CD14-positive monocyte (primary cell): ENCODE measurements around the gene SLC8A2. TPM values are rescaled to one million over a fixed set of nuclear protein-coding genes. Genes with fewer than 3 reads are reported as not detected.
A peak's percentile ranks its signal among the peaks of the same experiment; 100 is the strongest.

Experiments
- DNase-seq, 3 donors: peaks; one replicate each; pipeline ENCODE4 v3.0.0-alpha.2; 2011 to 2022
- H2AFZ ChIP-seq: 2 replicates; pipeline ENCODE4 v1.6.0; 2012; ENCODE audit warnings: mild to moderate bottlenecking, low read depth, low read length, inconsistent platforms; ENCODE audit not compliant: insufficient read depth, poor library complexity, severe bottlenecking
- H3K27ac ChIP-seq, 2 donors: 1 replicate in 1 of 2; 2 replicates in 1 of 2; pipeline ENCODE4 v1.5.1; 2012 to 2013; ENCODE audit warnings: low read length in 2 of 2, control low read depth in 1 of 2, inconsistent platforms in 1 of 2, low read depth in 1 of 2, mild to moderate bottlenecking in 1 of 2
- H3K27me3 ChIP-seq, 2 donors: one replicate each; pipeline versions ENCODE4 v1.6.0 to v1.6.1; 2011 to 2013; ENCODE audit warnings: low read length in 2 of 2; ENCODE audit not compliant: control insufficient read depth in 2 of 2, insufficient read depth in 2 of 2
- H3K36me3 ChIP-seq, 2 donors: replicated peaks in 1 of 2; 1 replicate in 1 of 2; 2 replicates in 1 of 2; pipeline versions ENCODE4 v1.5.1 to v1.6.1; 2012 to 2013; ENCODE audit warnings: low read length in 2 of 2, control low read depth in 1 of 2, inconsistent platforms in 1 of 2, mild to moderate bottlenecking in 1 of 2; ENCODE audit not compliant: insufficient read depth in 2 of 2, control insufficient read depth in 1 of 2
- H3K4me1 ChIP-seq, 2 donors: 1 replicate in 1 of 2; 2 replicates in 1 of 2; pipeline versions ENCODE4 v1.5.1 to v1.6.1; 2012 to 2013; ENCODE audit warnings: low read length in 2 of 2, control low read depth in 1 of 2, inconsistent platforms in 1 of 2, mild to moderate bottlenecking in 1 of 2, moderate library complexity in 1 of 2; ENCODE audit not compliant: insufficient read depth in 2 of 2, control insufficient read depth in 1 of 2
- H3K4me2 ChIP-seq: replicated peaks from 2 replicates; pipeline ENCODE3; 2012; ENCODE audit warnings: low read length, moderate library complexity, mild to moderate bottlenecking; ENCODE audit not compliant: poor library complexity, severe bottlenecking; ENCODE audit errors: extremely low read depth
- H3K4me3 ChIP-seq, 3 experiments: fragments of 200-600 bp in 1 of 3; sonication (generic) in 1 of 3; replicated peaks in 1 of 3; 1 replicate in 2 of 3; 2 replicates in 1 of 3; pipeline ENCODE4 v1.5.1; 2011 to 2013; ENCODE audit warnings: low read length in 3 of 3, mild to moderate bottlenecking in 3 of 3, control low read depth in 2 of 3, low read depth in 2 of 3, inconsistent platforms in 1 of 3, moderate library complexity in 1 of 3
- H3K79me2 ChIP-seq: 2 replicates; pipeline ENCODE4 v1.6.0; 2012; ENCODE audit warnings: mild to moderate bottlenecking, control low read depth, inconsistent platforms, low read length, moderate library complexity; ENCODE audit not compliant: insufficient read depth
- H3K9ac ChIP-seq: 2 replicates; pipeline ENCODE4 v1.6.0; 2017; ENCODE audit warnings: low read length, mild to moderate bottlenecking; ENCODE audit not compliant: insufficient read depth, poor library complexity, severe bottlenecking
- H3K9me3 ChIP-seq, 2 donors: replicated peaks in 1 of 2; 1 replicate in 1 of 2; 2 replicates in 1 of 2; pipeline versions ENCODE4 v1.5.1 to v1.6.1; 2012 to 2013; ENCODE audit warnings: low read length in 2 of 2, control low read depth in 1 of 2; ENCODE audit not compliant: control insufficient read depth in 1 of 2, insufficient read depth in 1 of 2
- H4K20me1 ChIP-seq: 2 replicates; pipeline ENCODE4 v1.6.0; 2012; ENCODE audit warnings: mild to moderate bottlenecking, low read length, control low read depth, moderate library complexity; ENCODE audit not compliant: insufficient read depth
- H3K27ac Mint-ChIP-seq, 7 donors: one replicate each; pipeline ENCODE4 v1.8.0; 2020; ENCODE audit warnings: mild to moderate bottlenecking in 7 of 7, mixed read lengths in 7 of 7, moderate library complexity in 6 of 7, inconsistent platforms in 2 of 7
- H3K27me3 Mint-ChIP-seq, 3 donors: one replicate each; pipeline ENCODE4 v1.8.0; 2021 to 2022; ENCODE audit warnings: low read depth in 3 of 3, mild to moderate bottlenecking in 3 of 3, mixed read lengths in 3 of 3, moderate library complexity in 3 of 3, inconsistent platforms in 1 of 3
- H3K36me3 Mint-ChIP-seq, 2 donors: one replicate each; pipeline ENCODE4 v1.8.0; 2020; ENCODE audit warnings: mixed read lengths in 2 of 2, inconsistent platforms in 1 of 2, mild to moderate bottlenecking in 1 of 2
- H3K4me1 Mint-ChIP-seq: one replicate; pipeline ENCODE4 v1.8.0; 2020; ENCODE audit warnings: mild to moderate bottlenecking, mixed read lengths
- H3K4me3 Mint-ChIP-seq, 2 donors: one replicate each; pipeline ENCODE4 v1.8.0; 2020; ENCODE audit warnings: mild to moderate bottlenecking in 2 of 2, mixed read lengths in 2 of 2, moderate library complexity in 1 of 2
- H3K9me3 Mint-ChIP-seq, 7 donors: one replicate each; pipeline ENCODE4 v1.8.0; 2020 to 2022; ENCODE audit warnings: mixed read lengths in 7 of 7, mild to moderate bottlenecking in 6 of 7, moderate library complexity in 6 of 7, inconsistent platforms in 2 of 7
- CTCF ChIP-seq: fragments of 200-600 bp; IDR thresholded peaks from one replicate; pipeline ENCODE4 v1.8.0; 2022; ENCODE audit warnings: antibody characterized with exemption, mild to moderate bottlenecking
- WGBS: methylation state at CpG from one replicate; pipeline ENCODE4 v1.1.5; 2013; ENCODE audit warnings: missing lambda C conversion rate; ENCODE audit not compliant: insufficient coverage; 5-methylcytosine and 5-hydroxymethylcytosine counted together
- intact Hi-C, 2 donors: fragments of 100-400 bp; cut with micrococcal nuclease; formaldehyde crosslinking; loops; one replicate each; pipeline versions ENCODE4 v1.15.0 to v1.15.1; 2023
- polyA plus RNA-seq, 3 donors: library from polyadenylated mRNA; depleted of rRNA in 1 of 3; unstranded in 2 of 3; stranded (reverse) in 1 of 3; fragments of 300-500 nt in 2 of 3; fragments of >200 nt in 1 of 3; fragmentation: Illumina TruSeq in 2 of 3; gene quantifications; 1 replicate in 2 of 3; 2 replicates in 1 of 3; pipeline ENCODE4 v1.2.3, GENCODE V29; 2012 to 2021

Gene SLC8A2
- polyA plus RNA-seq, 3 donors, result not detected

GRCh38 chr19:47512183-47512947, 40.7 kb upstream of the SLC8A2 start:
- no peak for TF ChIP-seq CTCF
- Histone ChIP-seq H3K27me3 (no peaks in the 10 kb centered on the region), H3K4me2 (peak overlapping the region; percentile 84), H3K4me1 (peaks cover 31 to 33% of the 10 kb centered on the region in 2 donors), H3K9ac (peak overlapping the region; percentile 32), H3K36me3 (peaks cover 4 to 32% of the 10 kb centered on the region in 2 donors), H3K27ac (peak overlapping the region; percentile 37 to 100), H3K4me3 (peak overlapping the region in 2 of 3 experiments; percentile 7 to 99), H4K20me1 (peaks cover 71% of the 10 kb centered on the region), H2AFZ (no peak overlapping the region), H3K9me3 (no peaks in the 10 kb centered on the region), H3K79me2 (peaks cover 75% of the 10 kb centered on the region)
- Mint-ChIP-seq H3K4me1 (peaks cover 49% of the 10 kb centered on the region), H3K9me3 (no peaks in the 10 kb centered on the region), H3K27me3 (peaks cover 0 to 8% (median 0%) of the 10 kb centered on the region in 3 donors), H3K4me3 (peak overlapping the region; percentile 98), H3K27ac (peak overlapping the region; percentile 70 to 100 (median 99)), H3K36me3 (peaks cover 21 to 35% of the 10 kb centered on the region in 2 donors)
- intact Hi-C loops, result loop anchor here (5.0 to 10.0 kb wide), 4 partner anchors 78 to 238 kb away; partner anchors contain the start of genes INAFM1 (in 1 of the 2) and NOP53 (in 1 of the 2)
- WGBS, result 46% methylated on average over 11 of the region's 11 CpGs
- DNase-seq, result peak in 2 of 3 donors; percentile 18 to 35

DNA sequence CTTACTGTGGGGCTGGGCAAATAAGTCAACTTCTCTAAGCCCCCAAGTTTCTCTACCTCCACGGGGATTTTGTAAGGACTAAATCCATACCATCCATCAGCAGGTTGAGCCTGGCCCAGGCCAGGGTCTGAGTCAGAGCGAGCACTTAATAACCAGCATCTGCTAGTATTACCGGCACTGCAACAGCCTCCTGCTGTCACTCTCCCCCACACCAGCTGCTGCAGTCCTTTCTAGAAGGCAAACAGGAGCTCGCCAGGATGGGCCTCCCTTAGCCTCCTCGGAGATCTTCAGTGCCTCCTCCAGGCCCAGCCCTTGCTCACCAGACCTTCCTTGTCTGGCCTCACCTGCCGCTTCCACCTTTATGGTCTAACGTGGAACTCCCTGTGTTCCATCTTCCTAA, 40.0 kb upstream of the SLC8A2 start:
- DNase-seq, result no peak

More for the DNA sequence above, 40.0 kb upstream of the SLC8A2 start:
- no peak overlapping the region for H3K9ac ChIP-seq
- H3K79me2 ChIP-seq, result peaks cover 82% of the 10 kb centered on the region
- no peak overlapping the region for H2AFZ ChIP-seq
- no peak for TF ChIP-seq CTCF
- peaks cover 78% of the 10 kb centered on the region for H4K20me1 ChIP-seq
- no peaks in the 10 kb centered on the region for H3K27me3 ChIP-seq
- Mint-ChIP-seq H3K4me3 (no peak overlapping the region), H3K27me3 (peaks cover 0 to 8% (median 0%) of the 10 kb centered on the region in 3 donors), H3K4me1 (peaks cover 49% of the 10 kb centered on the region), H3K36me3 (peaks cover 23 to 40% of the 10 kb centered on the region in 2 donors), H3K27ac (peak overlapping the region in 4 of 7 donors; percentile 27 to 100 (median 99)), H3K9me3 (no peaks in the 10 kb centered on the region)
- H3K27ac ChIP-seq, result peak overlapping the region in 1 of 2 donors; percentile 100
- WGBS, result 95% methylated on average over 7 of the region's 7 CpGs
- peaks cover 31 to 33% of the 10 kb centered on the region in 2 donors for H3K4me1 ChIP-seq
- no peaks in the 10 kb centered on the region for H3K9me3 ChIP-seq
- no peak overlapping the region for H3K4me3 ChIP-seq
- peaks cover 4 to 39% of the 10 kb centered on the region in 2 donors for H3K36me3 ChIP-seq
- intact Hi-C loops, result loop anchor here (5.0 to 10.0 kb wide), 4 partner anchors 77 to 237 kb away; partner anchors contain the start of genes INAFM1 (in 1 of the 2) and NOP53 (in 1 of the 2)
- no peak overlapping the region for H3K4me2 ChIP-seq
